ENCODE results near the gene ARHGAP32. TPM values are rescaled to one million over a fixed set of nuclear protein-coding genes. Genes with fewer than 3 reads are reported as not detected.
"Not testable (repeated sequence)": the region's sequence is repeated elsewhere in the genome, so short reads cannot be mapped to it uniquely, and the experiment has no call there.

The ARHGAP32 gene
- total and polyA plus RNA-seq, 9 donors: 5.9 to 34.8 (median 28.4) TPM

GRCh38 chr11:128924104-128924503, 268.0 kb downstream of the ARHGAP32 start:
- Histone ChIP-seq H3K9me3 (no peaks in the 10 kb centered on the region), H3K4me3 (no peak overlapping the region), H3K27me3 (no peaks in the 10 kb centered on the region), H3K36me3 (no peaks in the 10 kb centered on the region), H3K4me1 (ENCODE audit: insufficient read depth) (no peaks in the 10 kb centered on the region), H3K27ac (no peak overlapping the region)
- intact Hi-C loops (cut with DNase I): no loop called here
- no peak for DNase-seq
- WGBS, 3 donors: 80 to 85% (median 84%) methylated on average over 7 of the region's 7 CpGs
- TF ChIP-seq POLR2A (IDR thresholded peaks at IDR 0.05) (no peak), CTCF (IDR thresholded peaks at IDR 0.05) (no peak), EP300 (IDR thresholded peaks at IDR 0.05) (no peak)

DNA sequence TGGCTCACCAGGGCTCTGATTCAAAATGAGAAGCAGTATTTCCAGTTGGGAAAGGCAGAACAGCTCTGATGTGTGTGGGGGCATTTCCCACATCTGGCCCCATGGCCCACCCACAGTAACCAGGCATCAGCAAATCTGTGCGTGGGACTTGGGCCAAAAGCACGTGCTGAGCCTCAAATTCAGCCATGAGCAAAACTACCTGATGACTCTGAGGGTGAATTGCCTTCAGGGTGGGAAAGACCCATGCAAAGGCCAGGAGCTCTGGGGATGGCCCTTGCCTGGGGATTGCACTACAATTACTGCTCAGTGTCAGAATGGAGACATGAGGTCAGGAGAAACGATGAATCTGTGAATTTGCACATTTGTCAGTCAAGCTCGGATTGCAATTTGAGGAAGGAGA, 270.3 kb downstream of the ARHGAP32 start:
- WGBS, 3 donors: 72 to 77% (median 74%) methylated on average over 4 of the region's 4 CpGs
- DNase-seq: no peak
- no peaks in the 10 kb centered on the region for H3K9me3 ChIP-seq
- H3K36me3 ChIP-seq: no peaks in the 10 kb centered on the region
- H3K27ac ChIP-seq: no peak overlapping the region
- no peak overlapping the region for H3K4me3 ChIP-seq
- H3K27me3 ChIP-seq: no peaks in the 10 kb centered on the region
- TF ChIP-seq CTCF (IDR thresholded peaks at IDR 0.05): no peak
- no peak for TF ChIP-seq EP300 (IDR thresholded peaks at IDR 0.05)
- no peak for TF ChIP-seq POLR2A (IDR thresholded peaks at IDR 0.05)
- intact Hi-C loops (cut with DNase I): no loop called here
- no peaks in the 10 kb centered on the region for H3K4me1 ChIP-seq (ENCODE audit: insufficient read depth)

DNA sequence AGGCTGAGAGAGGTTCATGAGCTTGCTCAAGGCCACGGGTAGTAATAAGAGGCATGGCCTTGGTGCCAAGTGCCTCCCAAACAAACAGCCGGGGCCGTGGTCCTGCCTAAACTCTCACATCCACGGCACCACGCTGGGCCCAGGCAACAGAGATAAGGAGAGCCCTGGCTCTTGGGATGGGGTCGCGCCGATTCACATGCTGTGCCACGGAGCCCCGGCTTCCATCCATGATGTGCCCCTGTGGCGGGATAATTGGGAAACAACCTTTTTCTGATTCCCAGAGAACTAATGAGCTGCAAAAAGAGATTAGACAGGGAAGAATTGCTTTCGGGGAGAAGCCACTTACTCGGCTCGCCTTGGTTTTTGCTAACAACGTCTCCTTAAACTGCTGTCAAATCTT, 271.5 kb downstream of the ARHGAP32 start:
- TF ChIP-seq POLR2A (IDR thresholded peaks at IDR 0.05) (no peak), EP300 (IDR thresholded peaks at IDR 0.05) (no peak), CTCF (IDR thresholded peaks at IDR 0.05) (no peak)
- H3K27ac ChIP-seq: no peak overlapping the region
- intact Hi-C loops (cut with DNase I): no loop called here
- no peaks in the 10 kb centered on the region for H3K4me1 ChIP-seq (ENCODE audit: insufficient read depth)
- no peak overlapping the region for H3K4me3 ChIP-seq
- WGBS, 3 donors: 75 to 83% (median 78%) methylated on average over 15 of the region's 15 CpGs
- DNase-seq: no peak
- H3K9me3 ChIP-seq: no peaks in the 10 kb centered on the region
- no peaks in the 10 kb centered on the region for H3K36me3 ChIP-seq
- no peaks in the 10 kb centered on the region for H3K27me3 ChIP-seq

DNA sequence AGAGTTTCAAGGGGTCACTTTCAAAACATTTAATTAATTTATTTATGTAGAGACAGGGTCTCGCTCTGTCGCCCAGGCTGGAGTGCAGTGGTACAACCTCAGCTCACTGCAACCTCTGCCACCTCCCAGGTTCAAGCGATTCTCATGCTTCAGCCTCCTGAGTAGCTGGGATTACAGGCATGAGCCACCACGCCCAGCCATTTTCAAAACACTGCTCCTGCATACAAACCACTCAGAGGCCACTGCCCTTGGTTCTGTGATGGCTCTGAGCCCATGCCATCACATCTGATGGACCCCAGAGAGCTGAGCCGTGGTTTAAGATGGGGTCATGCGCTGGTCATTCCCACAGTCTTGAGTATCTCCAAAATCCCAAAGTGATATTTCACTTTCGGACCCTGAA, 272.5 kb downstream of the ARHGAP32 start:
- DNase-seq; intact Hi-C loops (cut with DNase I); H3K36me3 ChIP-seq; H3K27ac ChIP-seq; H3K4me3 ChIP-seq; H3K9me3 ChIP-seq; H3K27me3 ChIP-seq; H3K4me1 ChIP-seq (ENCODE audit: insufficient read depth): not testable (repeated sequence)
- 76 to 88% (median 85%) methylated on average over 7 of the region's 7 CpGs for WGBS, 3 donors

DNA sequence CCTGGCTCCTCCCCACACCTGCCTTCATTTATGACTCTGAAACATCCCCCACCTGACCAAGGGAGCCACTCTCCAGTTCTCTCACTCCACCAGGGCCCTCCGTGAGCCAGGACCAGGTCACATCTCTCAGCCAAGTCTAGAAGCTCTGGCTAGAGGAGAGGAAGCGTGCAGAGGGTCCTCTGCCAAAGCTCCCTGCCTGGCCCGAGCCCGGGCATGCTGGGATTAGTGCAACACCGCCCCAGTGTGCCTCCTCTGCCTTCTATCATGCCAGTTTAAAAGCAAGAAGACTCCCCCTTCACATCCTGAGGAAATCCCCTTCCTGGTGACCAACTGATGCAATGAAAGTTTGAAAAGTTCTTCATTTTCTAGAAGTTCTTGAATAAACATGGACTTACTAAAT, 272.9 kb downstream of the ARHGAP32 start:
- Histone ChIP-seq H3K4me3 (no peak overlapping the region), H3K27me3 (no peaks in the 10 kb centered on the region), H3K9me3 (no peaks in the 10 kb centered on the region), H3K36me3 (no peaks in the 10 kb centered on the region), H3K4me1 (ENCODE audit: insufficient read depth) (no peaks in the 10 kb centered on the region), H3K27ac (no peak overlapping the region)
- TF ChIP-seq EP300 (IDR thresholded peaks at IDR 0.05) (no peak), CTCF (IDR thresholded peaks at IDR 0.05) (no peak)
- DNase-seq: no peak
- 83 to 91% (median 87%) methylated on average over 5 of the region's 5 CpGs for WGBS, 3 donors
- intact Hi-C loops (cut with DNase I): no loop called here
